A549 (cell line): ENCODE results near the gene MALRD1. TPM values are rescaled to one million over a fixed set of nuclear protein-coding genes. Genes with fewer than 3 reads are reported as not detected.

Source experiments
- ATAC-seq, 2 experiments: fragments of 200-7000 bp in 1 of 2; fragments of >200 bp in 1 of 2; cut with Nextera tagmentation in 1 of 2; cut with Tn5 transposase in 1 of 2; 3 replicates each; pipeline versions ENCODE4 v1.8.0 to v1.9.1; 2018 to 2020; ENCODE audit warnings: mild to moderate bottlenecking in 1 of 2, moderate library complexity in 1 of 2
- CTCF ChIA-PET: fragments of 300-600 bp; sonication (Branson Sonifier 250); formaldehyde crosslinking; extraction: SDS; loops from one replicate; lab custom pipeline; 2021; ENCODE audit warnings: antibody characterized with exemption, inconsistent platforms; lab: Yijun Ruan, JAX
- POLR2A ChIA-PET: fragments of 350-600 bp; formaldehyde crosslinking; extraction: SDS; loops from one replicate; lab custom pipeline; 2021; ENCODE audit warnings: antibody characterized with exemption, inconsistent platforms; lab: Yijun Ruan, JAX
- DNase-seq, 2 experiments: peaks; one replicate each; pipeline versions ENCODE4 v3.0.0 to v3.0.0-alpha.2; 2011 to 2016; ENCODE audit warnings: low read depth in 1 of 2, low spot score in 1 of 2
- FAIRE-seq: peaks from 2 replicates; lab custom pipeline; 2011; peaks lifted over from hg19 to GRCh38; lab: Jason Lieb, UNC
- H3K27ac ChIP-seq, 2 experiments: fragments of >200 bp; sonication (Bioruptor Twin); formaldehyde crosslinking; 3 replicates each; pipeline ENCODE4 v1.5.1; 2016 to 2017
- H3K4me1 ChIP-seq: fragments of >200 bp; sonication (Bioruptor Twin); formaldehyde crosslinking; 3 replicates; pipeline ENCODE4 v1.6.1; 2016
- H3K4me2 ChIP-seq: fragments of >200 bp; sonication (Bioruptor Twin); formaldehyde crosslinking; 3 replicates; pipeline ENCODE4 v1.6.1; 2016
- H3K4me3 ChIP-seq: fragments of >200 bp; sonication (Bioruptor Twin); formaldehyde crosslinking; 3 replicates; pipeline ENCODE4 v1.5.1; 2016
- H3K9me3 ChIP-seq: fragments of >200 bp; sonication (Bioruptor Twin); formaldehyde crosslinking; 3 replicates; pipeline ENCODE4 v1.6.1; 2016
- CBX2 ChIP-seq: fragments of 200-600 bp; sonication (generic); IDR thresholded peaks from 2 replicates; pipeline ENCODE4 v1.6.1; 2016; ENCODE audit warnings: low read depth, mild to moderate bottlenecking, borderline replicate concordance
- CBX8 ChIP-seq: fragments of 200-600 bp; sonication (generic); IDR thresholded peaks from 2 replicates; pipeline ENCODE4 v1.6.1; 2016
- CHD2 ChIP-seq: fragments of 150-350 bp; IDR thresholded peaks from 2 replicates; pipeline ENCODE4 v1.6.1; 2014; ENCODE audit warnings: low read length; ENCODE audit not compliant: partially characterized antibody
- CHD4 ChIP-seq: fragments of 200-600 bp; sonication (generic); IDR thresholded peaks from 2 replicates; pipeline ENCODE4 v1.6.1; 2016; ENCODE audit warnings: antibody characterized with exemption, mild to moderate bottlenecking, borderline replicate concordance
- EHMT2 ChIP-seq: fragments of 200-600 bp; sonication (generic); IDR thresholded peaks from 2 replicates; pipeline ENCODE4 v1.6.1; 2016; ENCODE audit warnings: antibody characterized with exemption, low read depth, mild to moderate bottlenecking, moderate library complexity
- ESRRA ChIP-seq: fragments of 150-350 bp; IDR thresholded peaks from 2 replicates; pipeline ENCODE4 v1.6.1; 2014; ENCODE audit warnings: mild to moderate bottlenecking, low read length, borderline replicate concordance
- FOSB ChIP-seq: fragments of 250-450 bp; sonication (Bioruptor Pico); IDR thresholded peaks from 2 replicates; pipeline ENCODE4 v1.5.0; 2020; ENCODE audit warnings: mild to moderate bottlenecking, moderate library complexity
- FOSL2 ChIP-seq, 2 experiments: fragments of 450-650 bp in 1 of 2; fragments of >200 bp in 1 of 2; sonication (Bioruptor Twin) in 1 of 2; formaldehyde crosslinking; IDR thresholded peaks; 2 replicates each; pipeline versions ENCODE4 v1.5.0 to v1.6.1; 2016 to 2020; ENCODE audit warnings: mild to moderate bottlenecking in 1 of 2, moderate library complexity in 1 of 2
- JUN ChIP-seq, 2 experiments: fragments of >200 bp; sonication (Bioruptor Twin); formaldehyde crosslinking; IDR thresholded peaks; 2 replicates in 1 of 2; 3 replicates in 1 of 2; pipeline ENCODE4 v1.6.1; 2016 to 2017
- JUNB ChIP-seq: fragments of >200 bp; sonication (Bioruptor Twin); formaldehyde crosslinking; IDR thresholded peaks from 2 replicates; pipeline ENCODE4 v1.6.1; 2016
- KDM1A ChIP-seq: fragments of 200-600 bp; sonication (generic); IDR thresholded peaks from 2 replicates; pipeline ENCODE4 v1.6.1; 2016; ENCODE audit warnings: low read depth, mild to moderate bottlenecking
- MAFK ChIP-seq: fragments of 450-650 bp; IDR thresholded peaks from 2 replicates; pipeline ENCODE4 v1.6.1; 2014; ENCODE audit not compliant: partially characterized antibody
- MAZ ChIP-seq: fragments of 150-350 bp; IDR thresholded peaks from 2 replicates; pipeline ENCODE4 v1.6.1; 2014; ENCODE audit warnings: antibody characterized with exemption, low read depth, low read length, borderline replicate concordance
- NFE2L2 ChIP-seq: fragments of 150-350 bp; conservative IDR thresholded peaks from 2 replicates; pipeline ENCODE4 v1.6.1; 2014; ENCODE audit warnings: low read length
- NPAS2 ChIP-seq: fragments of 250-450 bp; sonication (Bioruptor Pico); IDR thresholded peaks from 2 replicates; pipeline ENCODE4 v1.8.0; 2022; ENCODE audit warnings: mild to moderate bottlenecking, moderate library complexity, borderline replicate concordance
- PHF8 ChIP-seq: fragments of 200-600 bp; sonication (generic); IDR thresholded peaks from 2 replicates; pipeline ENCODE4 v1.6.1; 2016; ENCODE audit warnings: low read depth, mild to moderate bottlenecking, antibody characterized with exemption, moderate library complexity, borderline replicate concordance
- POLR2AphosphoS2 ChIP-seq: conservative IDR thresholded peaks from 2 replicates; pipeline ENCODE4 v1.6.1; 2012; ENCODE audit warnings: low read length, improper control_type of control experiment, inconsistent platforms
- RAD21 ChIP-seq, 2 experiments: fragments of >200 bp in 1 of 2; sonication (Bioruptor Twin) in 1 of 2; formaldehyde crosslinking in 1 of 2; IDR thresholded peaks in 1 of 2; conservative IDR thresholded peaks in 1 of 2; 2 replicates in 1 of 2; 3 replicates in 1 of 2; pipeline ENCODE4 v1.6.1; 2012 to 2018; ENCODE audit warnings: inconsistent platforms in 1 of 2
- RARB ChIP-seq: fragments of 250-450 bp; sonication (Bioruptor Pico); IDR thresholded peaks from 2 replicates; pipeline ENCODE4 v1.8.0; 2021; ENCODE audit warnings: mild to moderate bottlenecking, moderate library complexity
- SMC3 ChIP-seq: fragments of >200 bp; sonication (Bioruptor Twin); formaldehyde crosslinking; IDR thresholded peaks from 3 replicates; pipeline ENCODE4 v1.6.1; 2018; ENCODE audit warnings: inconsistent platforms
- SREBF2 ChIP-seq: fragments of 450-650 bp; IDR thresholded peaks from 2 replicates; pipeline ENCODE4 v1.6.1; 2014; ENCODE audit warnings: mild to moderate bottlenecking, moderate library complexity
- TP53 ChIP-seq: fragments of 250-450 bp; sonication (Bioruptor Pico); IDR thresholded peaks from 2 replicates; pipeline ENCODE4 v1.5.0; 2021; ENCODE audit warnings: mild to moderate bottlenecking, moderate library complexity
- USF2 ChIP-seq: fragments of 450-650 bp; IDR thresholded peaks from 2 replicates; pipeline ENCODE4 v1.6.1; 2014; ENCODE audit warnings: antibody characterized with exemption
- ZNF302 ChIP-seq: fragments of 250-450 bp; sonication (Bioruptor Pico); IDR thresholded peaks from 2 replicates; pipeline ENCODE4 v1.9.0; 2021; ENCODE audit warnings: inconsistent platforms, mild to moderate bottlenecking, moderate library complexity
- ZSCAN20 ChIP-seq: fragments of 250-450 bp; sonication (Bioruptor Pico); IDR thresholded peaks from 2 replicates; pipeline ENCODE4 v1.8.0; 2022; ENCODE audit warnings: mild to moderate bottlenecking, moderate library complexity
- WGBS: methylation state at CpG from one replicate; pipeline ENCODE4 v1.1.6; 2017; ENCODE audit errors: missing lambda C conversion rate; 5-methylcytosine and 5-hydroxymethylcytosine counted together
- polyA plus RNA-seq, 4 experiments: library from polyadenylated mRNA; depleted of rRNA in 3 of 4; stranded (reverse); fragments of >200 nt; fragmentation: RNase III in 1 of 4; extraction: RNeasy Plus Mini Kit Qiagen cat#74134 plus additional on column Dnase treatment in 1 of 4; gene quantifications; 2 replicates in 3 of 4; 3 replicates in 1 of 4; pipeline ENCODE4 v1.2.3, GENCODE V29; 2011 to 2017
- TF ChIP-seq, protein P1 (sequence below): fragments of 150-350 bp; IDR thresholded peaks from 2 replicates; pipeline ENCODE4 v1.6.1; 2014; ENCODE audit warnings: low read depth, mild to moderate bottlenecking, low read length
- TF ChIP-seq, protein P2 (sequence below): fragments of >200 bp; sonication (Bioruptor Twin); formaldehyde crosslinking; IDR thresholded peaks from 2 replicates; pipeline ENCODE4 v1.6.1; 2016

Gene MALRD1
- polyA plus RNA-seq, 2 of the 4 experiments (the other 2 are of a cell fraction): not detected

DNA sequence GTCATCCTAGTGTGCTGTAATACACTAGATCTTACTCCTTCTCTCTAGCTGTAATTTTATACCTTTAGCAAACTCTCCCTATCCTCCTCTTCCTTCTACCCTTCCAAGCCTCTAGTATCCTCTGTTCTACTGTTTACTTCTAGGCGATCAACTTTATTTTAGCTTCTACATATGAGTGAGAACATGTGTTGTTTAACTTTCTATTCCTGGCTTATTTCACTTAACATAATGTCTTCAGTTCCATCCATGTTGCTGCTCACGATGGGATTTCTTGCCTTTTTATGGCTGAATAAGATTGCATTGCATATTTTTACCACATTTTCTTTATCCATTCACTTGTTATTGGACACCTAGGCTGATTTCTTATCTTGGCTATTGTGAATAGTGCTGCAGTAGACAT lies 318.6 kb downstream of the MALRD1 start:
- Histone ChIP-seq H3K4me3 (no peak overlapping the region), H3K4me2 (no peak overlapping the region), H3K4me1 (no peaks in the 10 kb centered on the region), H3K9me3 (no peaks in the 10 kb centered on the region), H3K27ac (no peak overlapping the region)
- FAIRE-seq: no peak
- CTCF ChIA-PET: no interaction called here
- no peak for ATAC-seq
- no peak for TF ChIP-seq NFE2L2
- no peak for TF ChIP-seq EHMT2
- TF ChIP-seq FOSB (CRISPR knock-in tag): no peak
- TF ChIP-seq SREBF2: no peak
- TF ChIP-seq ZSCAN20 (CRISPR knock-in tag): no peak
- TF ChIP-seq SMC3: no peak
- no peak for TF ChIP-seq USF2
- TF ChIP-seq RAD21 (conservative IDR thresholded peaks at IDR 0.05 in 1 of 2, IDR thresholded peaks at IDR 0.05 in 1 of 2): no peak
- TF ChIP-seq ZNF302: no peak
- TF ChIP-seq PHF8: no peak
- TF ChIP-seq, protein P1, sequence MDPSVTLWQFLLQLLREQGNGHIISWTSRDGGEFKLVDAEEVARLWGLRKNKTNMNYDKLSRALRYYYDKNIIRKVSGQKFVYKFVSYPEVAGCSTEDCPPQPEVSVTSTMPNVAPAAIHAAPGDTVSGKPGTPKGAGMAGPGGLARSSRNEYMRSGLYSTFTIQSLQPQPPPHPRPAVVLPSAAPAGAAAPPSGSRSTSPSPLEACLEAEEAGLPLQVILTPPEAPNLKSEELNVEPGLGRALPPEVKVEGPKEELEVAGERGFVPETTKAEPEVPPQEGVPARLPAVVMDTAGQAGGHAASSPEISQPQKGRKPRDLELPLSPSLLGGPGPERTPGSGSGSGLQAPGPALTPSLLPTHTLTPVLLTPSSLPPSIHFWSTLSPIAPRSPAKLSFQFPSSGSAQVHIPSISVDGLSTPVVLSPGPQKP: no peak
- POLR2A ChIA-PET: no interaction called here
- 46% methylated on average over 2 of the region's 2 CpGs for WGBS
- DNase-seq: no peak

DNA sequence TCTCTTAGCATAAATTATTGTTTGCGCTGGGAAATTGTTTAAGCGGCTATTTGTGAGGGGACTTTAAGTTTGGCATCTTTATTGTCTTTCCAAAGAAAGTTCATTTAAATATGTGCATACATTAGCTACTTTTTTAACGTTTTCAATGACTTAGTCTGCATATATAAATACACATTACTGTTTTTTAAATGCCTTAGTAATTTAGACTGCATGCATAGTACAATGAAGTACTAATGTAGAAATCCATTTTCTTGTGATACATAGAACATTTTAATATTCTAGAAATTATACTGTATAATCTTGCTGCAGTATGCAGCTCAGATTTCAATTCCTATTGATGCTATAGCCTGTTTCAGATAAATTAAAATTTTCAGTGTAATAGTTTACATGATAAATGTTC lies 325.4 kb downstream of the MALRD1 start:
- H3K4me1 ChIP-seq: no peaks in the 10 kb centered on the region
- DNase-seq (no peak), ATAC-seq (no peak), FAIRE-seq (no peak)
- ChIA-PET POLR2A (no interaction called here), CTCF (no interaction called here)
- H3K27ac ChIP-seq: no peak overlapping the region
- no peak for TF ChIP-seq FOSL2 (IDR thresholded peaks at IDR 0.05)
- TF ChIP-seq FOSL2 (CRISPR knock-in tag; IDR thresholded peaks at IDR 0.05): no peak
- TF ChIP-seq POLR2AphosphoS2: no peak
- TF ChIP-seq MAZ: no peak
- no peak for TF ChIP-seq MAFK
- no peak for TF ChIP-seq FOSB (CRISPR knock-in tag)
- TF ChIP-seq JUNB: no peak
- TF ChIP-seq NPAS2 (CRISPR knock-in tag): no peak
- TF ChIP-seq TP53: no peak
- no peak for TF ChIP-seq ESRRA
- no peak for TF ChIP-seq JUN (IDR thresholded peaks at IDR 0.05)
- no peak for TF ChIP-seq CHD4
- TF ChIP-seq, protein P2, sequence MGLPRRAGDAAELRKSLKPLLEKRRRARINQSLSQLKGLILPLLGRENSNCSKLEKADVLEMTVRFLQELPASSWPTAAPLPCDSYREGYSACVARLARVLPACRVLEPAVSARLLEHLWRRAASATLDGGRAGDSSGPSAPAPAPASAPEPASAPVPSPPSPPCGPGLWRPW: no peak
- TF ChIP-seq CBX2: no peak
- no peak for TF ChIP-seq KDM1A
- no peak for TF ChIP-seq RARB (CRISPR knock-in tag)
- no peak for TF ChIP-seq CBX8
- no peak for TF ChIP-seq CHD2
- WGBS: 47% methylated on average over 3 of the region's 3 CpGs
- no peak overlapping the region for H3K4me3 ChIP-seq
- H3K9me3 ChIP-seq: no peaks in the 10 kb centered on the region
- no peak overlapping the region for H3K4me2 ChIP-seq
